Measurements from ENCODE around the gene SLC39A7. TPM values are rescaled to one million over a fixed set of nuclear protein-coding genes. Genes with fewer than 3 reads are reported as not detected.

Gene SLC39A7
- total and polyA plus RNA-seq, 2 of the 4 experiments (the other 2 are of a cell fraction) = 135 to 208 TPM

DNA sequence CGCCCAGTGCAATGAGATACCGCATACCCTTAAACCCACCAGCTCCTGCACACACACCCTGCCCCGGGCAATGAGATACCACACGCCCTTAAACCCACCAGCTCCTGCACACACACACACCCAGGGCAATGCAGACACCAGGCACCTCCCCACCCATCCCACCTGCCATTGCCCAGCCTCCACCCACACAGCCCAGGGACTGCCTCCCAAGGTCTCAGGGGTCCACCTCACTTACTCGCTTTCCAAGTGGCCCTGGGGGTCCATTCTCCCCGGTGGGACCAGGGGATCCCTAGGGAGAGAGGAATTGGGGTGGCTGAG, 32.4 kb upstream of the SLC39A7 start:
- DNase-seq (no peak), ATAC-seq (ENCODE audit: low read depth) (no peak)
- Histone ChIP-seq H4K5ac (ENCODE audit: low read depth, low read length) (no peak overlapping the region), H2BK5ac (ENCODE audit: low read depth, low read length, poor library complexity, severe bottlenecking) (no peak overlapping the region), H3K27me3 (ENCODE audit: control insufficient read depth, insufficient read depth, low read length) (peaks cover 7% of the 10 kb centered on the region), H2AFZ (replicated peaks; ENCODE audit: low read length, poor library complexity) (no peak overlapping the region), H3K4me3 (ENCODE audit: insufficient read depth, low read depth, low read length) (no peak overlapping the region), H3K18ac (ENCODE audit: low read depth, low read length) (no peak overlapping the region), H4K20me1 (ENCODE audit: insufficient read depth, low read length) (no peaks in the 10 kb centered on the region), H2BK15ac (ENCODE audit: low read depth, low read length) (no peak overlapping the region), H3K9me3 (ENCODE audit: control insufficient read depth, insufficient read depth, low read length) (no peaks in the 10 kb centered on the region), H3K9ac (ENCODE audit: low read depth, low read length) (no peak overlapping the region), H2AK9ac (replicated peaks; ENCODE audit: low read depth, low read length, poor library complexity) (no peak overlapping the region), H3K4ac (ENCODE audit: low read depth, low read length) (no peak overlapping the region), H2BK120ac (ENCODE audit: low read depth, low read length) (no peak overlapping the region), H3K23ac (ENCODE audit: low read depth, low read length) (no peak overlapping the region), H4K91ac (ENCODE audit: insufficient read depth, low read depth, low read length) (no peak overlapping the region), H2BK20ac (ENCODE audit: low read depth, low read length) (no peak overlapping the region), H3K36me3 (ENCODE audit: control insufficient read depth, insufficient read depth, low read length) (no peaks in the 10 kb centered on the region), H3K9me1 (ENCODE audit: insufficient read depth, low read length) (no peaks in the 10 kb centered on the region), H3K4me1 (ENCODE audit: control insufficient read depth, insufficient read depth, low read length) (no peaks in the 10 kb centered on the region), H3K14ac (replicated peaks; ENCODE audit: low read depth, low read length) (no peak overlapping the region), H4K8ac (ENCODE audit: low read depth in 2 of 2, low read length in 2 of 2) (no peak overlapping the region), H3K79me1 (ENCODE audit: low read depth in 1 of 2, low read length in 2 of 2) (no peaks in the 10 kb centered on the region), H2AK5ac (ENCODE audit: low read depth, low read length) (no peak overlapping the region), H3K27ac (ENCODE audit: insufficient read depth, low read length) (no peak overlapping the region), H3K56ac (ENCODE audit: extremely low read depth, insufficient read depth, low read length) (no peak overlapping the region), H3K4me2 (ENCODE audit: low read depth, low read length) (no peak overlapping the region)
- in situ Hi-C loops (cut with MboI; ENCODE audit: low sequenced_read_pairs) (loop anchor here (10.0 kb wide), 1 partner anchor 153 kb away; no protein-coding TSS in a partner anchor), intact Hi-C loops (cut with micrococcal nuclease) (no loop called here), dilution Hi-C loops (cut with HindIII; ENCODE audit: low sequenced_read_pairs, unreplicated experiment) (no loop called here)
- ChIA-PET POLR2A (ENCODE audit: unreplicated experiment) (no interaction called here), CTCF (no interaction called here)
- TF ChIP-seq SMC3 (IDR thresholded peaks at IDR 0.05; ENCODE audit: low read depth, low read length) (no peak), MAZ (IDR thresholded peaks at IDR 0.05; ENCODE audit: borderline replicate concordance, low read depth, low read length) (no peak), RAD21 (IDR thresholded peaks at IDR 0.05; ENCODE audit: low read length) (no peak), CTCF (conservative IDR thresholded peaks at IDR 0.05; ENCODE audit: low read depth, low read length) (no peak), RFX5 (IDR thresholded peaks at IDR 0.05; ENCODE audit: low read depth, low read length) (no peak), BHLHE40 (IDR thresholded peaks at IDR 0.05; ENCODE audit: low read depth, low read length) (no peak), MXI1 (IDR thresholded peaks at IDR 0.05; ENCODE audit: borderline replicate concordance, low read depth, low read length) (no peak), CEBPB (IDR thresholded peaks at IDR 0.05; ENCODE audit: low read depth, low read length) (no peak), RCOR1 (IDR thresholded peaks at IDR 0.05; ENCODE audit: insufficient replicate concordance, low read length) (no peak), NFE2L2 (IDR thresholded peaks at IDR 0.05; ENCODE audit: low read depth, low read length) (no peak), POLR2A (IDR thresholded peaks at IDR 0.05; ENCODE audit: low read depth, low read length) (no peak), MAFK (IDR thresholded peaks at IDR 0.05; ENCODE audit: low read depth, low read length) (no peak), FOS (IDR thresholded peaks at IDR 0.05; ENCODE audit: low read depth, low read length) (no peak), CHD1 (IDR thresholded peaks at IDR 0.05; ENCODE audit: low read depth, low read length) (no peak)
- TF ChIP-seq, protein P1, sequence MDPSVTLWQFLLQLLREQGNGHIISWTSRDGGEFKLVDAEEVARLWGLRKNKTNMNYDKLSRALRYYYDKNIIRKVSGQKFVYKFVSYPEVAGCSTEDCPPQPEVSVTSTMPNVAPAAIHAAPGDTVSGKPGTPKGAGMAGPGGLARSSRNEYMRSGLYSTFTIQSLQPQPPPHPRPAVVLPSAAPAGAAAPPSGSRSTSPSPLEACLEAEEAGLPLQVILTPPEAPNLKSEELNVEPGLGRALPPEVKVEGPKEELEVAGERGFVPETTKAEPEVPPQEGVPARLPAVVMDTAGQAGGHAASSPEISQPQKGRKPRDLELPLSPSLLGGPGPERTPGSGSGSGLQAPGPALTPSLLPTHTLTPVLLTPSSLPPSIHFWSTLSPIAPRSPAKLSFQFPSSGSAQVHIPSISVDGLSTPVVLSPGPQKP (IDR thresholded peaks at IDR 0.05; ENCODE audit: borderline replicate concordance, low read depth, low read length) = no peak
- TF ChIP-seq, protein P2, sequence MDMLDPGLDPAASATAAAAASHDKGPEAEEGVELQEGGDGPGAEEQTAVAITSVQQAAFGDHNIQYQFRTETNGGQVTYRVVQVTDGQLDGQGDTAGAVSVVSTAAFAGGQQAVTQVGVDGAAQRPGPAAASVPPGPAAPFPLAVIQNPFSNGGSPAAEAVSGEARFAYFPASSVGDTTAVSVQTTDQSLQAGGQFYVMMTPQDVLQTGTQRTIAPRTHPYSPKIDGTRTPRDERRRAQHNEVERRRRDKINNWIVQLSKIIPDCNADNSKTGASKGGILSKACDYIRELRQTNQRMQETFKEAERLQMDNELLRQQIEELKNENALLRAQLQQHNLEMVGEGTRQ (IDR thresholded peaks at IDR 0.05; ENCODE audit: low read depth, low read length) = no peak
- WGBS, 2 experiments (ENCODE audit: extremely low coverage in 2 of 2, insufficient read length in 1 of 2) = 40% methylated on average over 2 of the region's 6 CpGs; no CpG with 5 or more reads in 1 of the 2 experiments
- BruUV-seq (replicated peaks) = no TSS peak

All from IMR-90 (cell line).